PFSK-1 (cell line): ENCODE measurements around the gene RASSF10.

ENCODE experiments used
- FOXP2 ChIP-seq: optimal IDR thresholded peaks from 2 replicates; pipeline ENCODE3; 2011; ENCODE audit warnings: borderline replicate concordance, control low read depth, inconsistent platforms; ENCODE audit not compliant: insufficient read depth; ENCODE audit errors: extremely low read length, extremely low read depth
- POLR2AphosphoS5 ChIP-seq: IDR thresholded peaks from 2 replicates; pipeline ENCODE4 v1.6.1; 2012; ENCODE audit warnings: low read depth, mild to moderate bottlenecking, control low read depth, low read length, moderate library complexity
- SIN3A ChIP-seq: IDR thresholded peaks from 2 replicates; pipeline ENCODE4 v1.6.1; 2012; ENCODE audit warnings: mild to moderate bottlenecking, low read length, moderate library complexity, borderline replicate concordance; ENCODE audit not compliant: insufficient read depth
- TAF1 ChIP-seq: IDR thresholded peaks from 2 replicates; pipeline ENCODE4 v1.6.1; 2012; ENCODE audit warnings: low read length, control low read depth, borderline replicate concordance; ENCODE audit not compliant: insufficient read depth
- TF ChIP-seq, protein P1 (sequence below), 2 experiments: IDR thresholded peaks; 2 replicates each; pipeline versions ENCODE4 v1.6.1 to v1.8.0; 2011 to 2012; ENCODE audit warnings: low read depth in 2 of 2, low read length in 2 of 2, control low read depth in 1 of 2, inconsistent platforms in 1 of 2, mild to moderate bottlenecking in 1 of 2, moderate library complexity in 1 of 2; ENCODE audit not compliant: insufficient read depth in 1 of 2

GRCh38 chr11:12968826-12969225 lies 40.3 kb upstream of the RASSF10 start:
- no peak for TF ChIP-seq TAF1
- TF ChIP-seq, protein P1, sequence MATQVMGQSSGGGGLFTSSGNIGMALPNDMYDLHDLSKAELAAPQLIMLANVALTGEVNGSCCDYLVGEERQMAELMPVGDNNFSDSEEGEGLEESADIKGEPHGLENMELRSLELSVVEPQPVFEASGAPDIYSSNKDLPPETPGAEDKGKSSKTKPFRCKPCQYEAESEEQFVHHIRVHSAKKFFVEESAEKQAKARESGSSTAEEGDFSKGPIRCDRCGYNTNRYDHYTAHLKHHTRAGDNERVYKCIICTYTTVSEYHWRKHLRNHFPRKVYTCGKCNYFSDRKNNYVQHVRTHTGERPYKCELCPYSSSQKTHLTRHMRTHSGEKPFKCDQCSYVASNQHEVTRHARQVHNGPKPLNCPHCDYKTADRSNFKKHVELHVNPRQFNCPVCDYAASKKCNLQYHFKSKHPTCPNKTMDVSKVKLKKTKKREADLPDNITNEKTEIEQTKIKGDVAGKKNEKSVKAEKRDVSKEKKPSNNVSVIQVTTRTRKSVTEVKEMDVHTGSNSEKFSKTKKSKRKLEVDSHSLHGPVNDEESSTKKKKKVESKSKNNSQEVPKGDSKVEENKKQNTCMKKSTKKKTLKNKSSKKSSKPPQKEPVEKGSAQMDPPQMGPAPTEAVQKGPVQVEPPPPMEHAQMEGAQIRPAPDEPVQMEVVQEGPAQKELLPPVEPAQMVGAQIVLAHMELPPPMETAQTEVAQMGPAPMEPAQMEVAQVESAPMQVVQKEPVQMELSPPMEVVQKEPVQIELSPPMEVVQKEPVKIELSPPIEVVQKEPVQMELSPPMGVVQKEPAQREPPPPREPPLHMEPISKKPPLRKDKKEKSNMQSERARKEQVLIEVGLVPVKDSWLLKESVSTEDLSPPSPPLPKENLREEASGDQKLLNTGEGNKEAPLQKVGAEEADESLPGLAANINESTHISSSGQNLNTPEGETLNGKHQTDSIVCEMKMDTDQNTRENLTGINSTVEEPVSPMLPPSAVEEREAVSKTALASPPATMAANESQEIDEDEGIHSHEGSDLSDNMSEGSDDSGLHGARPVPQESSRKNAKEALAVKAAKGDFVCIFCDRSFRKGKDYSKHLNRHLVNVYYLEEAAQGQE (IDR thresholded peaks at IDR 0.05; ENCODE audit: insufficient read depth in 1 of 2, low read depth in 2 of 2, low read length in 2 of 2) = no peak
- TF ChIP-seq POLR2AphosphoS5 = no peak
- TF ChIP-seq SIN3A = no peak
- TF ChIP-seq FOXP2 = no peak
